NCI-H187 (cell line): Measurements from ENCODE around the gene GNA14.
A peak's percentile ranks its signal among the peaks of the same experiment; 100 is the strongest.
"Not testable (repeated sequence)": the region's sequence is repeated elsewhere in the genome, so short reads cannot be mapped to it uniquely, and the experiment has no call there.

Experiments used
- DNase-seq, 2 experiments: peaks; one replicate each; lab custom pipeline; 2025; lab: John Stamatoyannopoulos, UW

Gene GNA14

DNA sequence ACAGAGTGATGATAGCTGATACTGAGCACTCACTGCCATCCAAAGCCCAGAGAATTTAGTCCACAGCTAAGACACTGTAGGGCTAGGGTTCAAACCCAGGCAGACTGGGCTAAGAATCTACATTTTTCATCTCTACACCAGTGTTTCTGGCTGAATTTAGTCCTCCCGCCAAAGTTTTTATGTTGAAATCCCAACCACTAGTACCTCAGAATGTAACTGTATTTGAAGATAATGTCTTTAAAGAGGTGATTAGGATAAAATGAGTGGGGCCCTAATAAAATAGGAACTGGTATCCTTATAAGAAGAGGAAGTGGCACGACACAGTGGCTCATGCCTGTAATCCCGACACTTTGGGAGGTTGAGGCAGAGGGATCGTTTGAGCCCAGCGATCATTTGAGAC, 4.3 kb downstream of the GNA14 start:
- no peak for DNase-seq

DNA sequence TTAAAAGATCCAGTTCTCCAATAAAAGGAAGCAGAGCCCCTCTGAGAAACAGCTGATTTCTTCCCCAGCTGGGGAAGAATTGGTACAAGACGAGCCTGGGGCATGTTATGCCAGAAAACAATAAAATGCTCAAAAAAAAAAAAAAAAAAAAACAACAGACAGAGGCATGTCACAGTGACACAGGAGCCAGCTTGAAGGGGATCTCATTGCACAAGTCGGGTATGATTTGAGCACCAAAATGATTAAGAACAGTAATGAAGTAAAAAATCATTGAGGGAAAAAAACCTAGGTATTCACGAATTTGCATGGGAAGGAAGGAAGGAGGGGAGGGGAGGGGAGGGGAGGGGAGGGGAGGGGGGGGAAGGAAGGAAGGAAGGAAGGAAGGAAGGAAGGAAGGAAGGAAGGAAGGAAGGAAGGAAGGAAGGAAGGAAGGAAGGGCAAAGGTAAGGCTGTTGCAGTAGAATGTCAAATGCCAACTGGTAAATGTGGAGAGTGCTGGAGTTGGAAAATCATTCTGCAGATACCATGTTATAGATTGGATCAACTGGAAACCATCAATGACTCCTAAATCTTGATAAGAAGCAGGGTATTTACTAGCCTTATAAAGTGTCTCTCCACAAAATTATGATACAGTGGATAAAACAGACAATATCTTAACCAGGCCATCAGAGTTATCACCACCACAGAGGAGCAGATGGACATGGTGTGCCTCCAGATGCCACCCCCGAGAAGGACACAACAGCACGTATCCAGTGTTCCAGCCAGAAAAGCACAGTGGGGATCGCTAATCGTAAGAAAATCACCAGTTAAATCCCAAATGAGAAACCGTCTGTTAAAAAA, 7.2 kb downstream of the GNA14 start:
- DNase-seq, result no peak

DNA sequence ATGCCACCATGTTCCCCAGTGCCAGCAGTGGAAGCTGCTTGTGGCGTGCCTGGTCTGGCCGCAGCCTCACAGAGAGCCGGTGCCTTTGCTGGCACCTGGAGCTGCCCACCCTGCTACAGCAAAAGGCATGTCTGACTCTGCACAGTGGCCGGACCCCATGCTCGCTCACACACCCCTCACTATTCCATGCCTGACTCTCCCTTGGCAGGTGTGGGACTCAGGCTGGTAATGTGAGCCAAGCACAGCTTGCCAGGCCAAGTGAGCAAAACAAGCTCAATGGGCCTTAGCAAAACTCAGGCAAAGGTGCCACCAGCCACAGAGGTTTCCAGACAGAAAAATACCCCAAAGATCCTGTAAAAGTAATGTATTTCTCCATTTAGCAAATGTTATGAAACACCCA, 15.5 kb downstream of the GNA14 start:
- no peak for DNase-seq

DNA sequence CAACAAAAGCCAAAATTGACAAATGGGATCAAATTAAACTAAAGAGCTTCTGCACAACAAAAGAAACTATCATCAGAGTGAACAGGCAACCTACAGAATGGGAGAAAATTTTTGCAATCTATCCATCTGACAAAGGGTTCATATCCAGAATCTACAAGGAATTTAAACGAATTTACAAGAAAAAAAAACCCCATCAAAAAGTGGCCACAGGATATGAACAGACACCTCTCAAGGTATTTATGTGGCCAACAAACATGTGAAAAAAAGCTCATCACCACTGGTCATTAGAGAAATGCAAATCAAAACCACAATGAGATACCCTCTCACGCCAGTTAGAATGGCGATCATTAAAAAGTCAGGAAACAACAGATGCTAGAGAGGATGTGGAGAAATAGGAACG, 19.3 kb downstream of the GNA14 start:
- DNase-seq, result not testable (repeated sequence)

DNA sequence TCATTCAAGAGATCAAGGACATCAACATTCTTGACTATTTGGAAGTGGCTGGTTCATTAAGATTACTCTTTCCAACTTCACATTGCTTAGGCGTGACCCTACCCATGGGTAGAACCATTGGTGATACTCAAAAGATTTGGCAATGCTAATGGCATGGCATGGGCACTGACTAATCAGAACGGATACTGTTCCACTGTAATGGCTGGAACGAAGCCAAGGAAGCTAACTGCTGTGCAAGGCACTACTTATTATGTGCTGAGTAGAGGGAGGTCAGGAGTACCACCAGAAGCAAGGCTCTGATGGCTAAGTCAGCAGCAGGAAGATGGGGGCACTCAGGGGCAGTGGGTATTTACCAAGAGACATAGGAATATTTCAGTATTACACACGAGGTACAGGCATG, 31.9 kb downstream of the GNA14 start:
- DNase-seq, result no peak

DNA sequence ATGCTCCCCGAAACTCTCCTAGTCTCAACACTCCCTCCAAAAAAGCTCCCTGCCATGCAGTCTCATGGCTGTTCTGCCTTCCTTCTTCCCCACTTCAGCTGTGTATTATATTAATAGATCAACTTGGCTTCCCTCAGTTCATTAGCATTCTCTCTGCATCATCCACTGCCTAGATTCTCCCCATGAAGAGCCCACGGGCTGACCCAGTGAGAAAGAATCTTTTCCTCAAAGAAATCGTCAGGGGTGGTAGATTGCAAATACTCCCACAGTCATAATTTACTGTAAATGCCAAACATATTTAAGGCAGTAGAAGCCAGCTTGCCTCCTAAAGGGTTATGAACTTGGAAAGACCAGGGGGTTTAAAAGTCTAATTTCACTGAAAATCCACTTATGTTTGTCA, 33.5 kb downstream of the GNA14 start:
- DNase-seq, result no peak

DNA sequence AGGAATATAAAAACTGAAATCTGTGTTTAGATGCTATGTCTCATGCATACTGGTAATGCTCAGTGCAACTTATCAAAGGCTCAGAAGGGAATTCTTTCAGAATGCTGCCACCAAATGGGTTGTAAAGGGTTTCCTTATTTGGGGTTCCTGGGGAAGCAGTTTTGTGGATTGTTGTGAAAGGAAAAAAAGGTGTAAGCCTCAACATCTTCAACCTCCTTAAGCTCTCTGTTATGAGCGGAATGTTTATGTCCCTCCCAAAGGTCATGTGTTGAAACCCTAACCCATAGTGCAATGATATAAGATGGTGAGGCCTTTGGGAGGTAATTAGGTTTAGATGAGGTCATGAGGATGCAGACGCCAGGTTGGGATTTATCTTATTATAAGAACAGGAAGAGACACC, 41.6 kb downstream of the GNA14 start:
- DNase-seq, result no peak

DNA sequence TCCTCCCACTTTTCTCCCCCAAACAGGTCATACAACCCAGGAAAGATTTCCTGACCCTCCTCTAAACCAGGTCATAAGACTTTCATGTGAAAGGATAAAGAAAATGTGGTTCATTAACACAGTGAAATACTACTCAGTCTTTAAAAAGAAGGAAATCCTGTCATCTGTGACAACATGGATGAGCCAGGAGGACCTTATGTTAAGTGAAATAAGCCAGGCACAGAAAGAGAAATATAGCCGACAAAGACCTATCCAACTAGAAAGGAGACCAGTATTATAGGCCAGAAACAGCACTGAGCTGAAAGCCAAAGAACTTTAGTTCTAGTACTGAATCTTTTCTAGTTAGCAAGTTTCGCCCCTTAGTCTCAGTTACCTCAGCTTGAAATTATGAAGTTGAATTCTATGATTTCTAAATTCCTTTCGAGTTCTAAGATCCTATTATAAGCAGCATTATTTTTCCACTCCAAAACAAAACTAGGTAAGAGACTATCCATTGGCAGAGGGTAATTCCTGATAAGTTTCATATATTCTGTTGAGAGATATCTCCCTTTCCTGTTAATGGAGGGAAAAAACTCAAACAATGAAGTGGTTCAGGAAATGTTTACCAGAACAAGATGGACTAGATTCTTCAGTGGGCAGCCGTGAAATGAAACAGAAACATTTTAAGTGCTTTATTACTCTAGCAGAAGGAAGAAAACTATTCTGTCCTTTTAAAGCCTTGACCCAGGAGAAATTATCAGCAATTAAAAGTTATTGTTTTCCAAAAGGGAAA, 42.5 kb downstream of the GNA14 start:
- no peak for DNase-seq

DNA sequence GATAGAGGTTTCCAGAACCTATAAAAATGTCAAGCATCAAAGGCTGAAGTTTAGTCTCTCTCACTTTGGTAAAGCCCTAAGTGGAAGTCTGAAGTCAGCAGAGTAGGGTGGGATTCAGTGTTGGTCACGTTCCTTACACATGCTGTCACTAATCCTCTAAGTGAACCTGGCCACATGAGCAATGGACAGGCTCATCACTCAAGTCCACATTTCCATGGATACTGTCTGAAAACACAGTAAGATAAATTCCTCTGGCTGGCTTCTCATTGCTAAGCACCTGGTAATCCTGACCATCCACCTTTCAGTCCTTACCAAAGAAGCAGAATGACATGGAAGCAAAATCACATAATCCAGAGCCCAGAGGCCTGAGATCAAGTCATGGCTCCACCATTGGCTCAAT, 43.8 kb downstream of the GNA14 start:
- no peak for DNase-seq

DNA sequence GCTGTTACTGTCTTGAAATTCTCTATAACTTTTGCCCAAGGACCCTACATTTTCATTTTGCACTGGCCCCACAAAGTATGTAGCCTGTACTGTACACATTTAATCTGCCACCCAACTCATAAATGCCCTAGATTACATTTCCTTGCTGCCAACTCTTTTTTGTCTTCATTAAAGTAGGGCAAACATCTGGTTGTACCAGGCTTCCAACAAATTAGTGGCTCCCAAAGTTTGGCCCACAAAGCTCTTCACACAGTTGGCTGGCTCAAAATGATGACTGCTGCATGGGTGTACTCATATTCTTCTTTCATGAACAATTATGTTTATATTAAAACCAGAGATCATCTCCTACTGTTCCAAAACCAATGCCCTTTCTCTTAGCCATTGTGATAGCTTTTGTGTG, 45.3 kb downstream of the GNA14 start:
- DNase-seq, result no peak

DNA sequence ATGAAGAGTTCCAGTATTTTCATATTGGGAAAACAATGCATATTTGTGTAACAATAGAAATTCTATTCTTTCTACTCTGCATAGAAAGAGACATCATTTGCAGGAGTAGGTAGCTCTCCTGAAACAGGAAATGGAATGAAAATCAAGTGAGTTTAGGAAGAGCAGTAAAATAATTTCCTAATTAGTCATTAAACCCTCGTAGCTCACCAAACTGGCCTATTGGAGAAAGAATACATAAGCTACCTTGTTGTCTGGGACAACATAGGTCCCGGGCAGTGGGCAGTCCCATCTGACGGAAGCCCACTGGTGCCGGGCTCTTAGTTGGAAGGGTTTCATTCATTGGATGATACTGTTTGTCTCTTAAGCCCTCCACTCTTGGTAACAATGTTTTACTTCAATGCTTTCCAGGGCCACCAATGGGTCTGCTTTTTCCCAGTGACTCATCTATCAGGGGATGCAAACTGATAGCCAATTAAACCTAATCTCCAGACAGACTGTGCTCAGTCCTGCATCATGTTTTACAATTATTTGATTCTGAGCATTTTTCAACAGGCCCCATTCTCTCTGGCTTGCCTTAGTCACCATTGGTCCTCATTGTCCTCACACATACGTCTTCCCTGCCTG, 46.5 kb downstream of the GNA14 start:
- DNase-seq, result no peak

DNA sequence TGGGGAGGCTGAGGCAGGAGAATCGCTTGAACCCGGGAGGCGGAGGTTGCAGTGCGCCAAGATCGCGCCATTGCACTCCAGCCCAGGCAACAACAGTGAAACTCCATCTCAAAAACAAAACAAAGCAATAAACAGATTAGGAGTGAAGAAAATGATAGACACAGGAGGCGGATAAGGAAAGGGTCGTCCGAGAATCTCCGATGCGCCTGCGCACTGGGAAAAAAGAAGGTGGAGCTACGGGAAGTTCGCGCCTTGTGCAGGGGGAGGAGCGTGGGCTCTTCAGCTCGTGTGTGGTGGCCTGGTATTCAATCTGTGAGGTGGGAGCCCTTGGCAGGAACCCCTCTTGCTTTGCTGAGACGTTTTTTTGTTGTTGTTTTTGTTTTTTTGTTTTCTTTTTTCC, 47.3 kb downstream of the GNA14 start:
- no peak for DNase-seq

DNA sequence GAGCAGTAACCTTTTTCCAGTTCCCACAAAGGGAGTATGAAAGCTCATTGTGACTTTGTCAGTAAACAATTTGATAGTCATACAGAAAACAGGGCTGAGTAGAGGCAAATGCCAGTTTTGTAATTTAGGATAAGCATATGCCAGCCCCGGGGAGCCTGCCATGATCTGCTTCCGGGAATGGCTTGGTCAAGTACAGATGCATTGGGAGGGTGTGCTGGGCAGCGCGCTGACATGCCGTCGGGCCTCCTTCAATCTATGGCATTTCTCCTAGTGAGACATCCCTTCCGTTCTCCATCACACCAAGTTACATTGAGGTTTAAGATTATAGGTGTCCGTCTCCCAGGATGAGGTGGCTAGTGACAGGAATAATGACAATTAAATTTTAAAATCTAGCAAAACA, 48.6 kb downstream of the GNA14 start:
- DNase-seq, result no peak

DNA sequence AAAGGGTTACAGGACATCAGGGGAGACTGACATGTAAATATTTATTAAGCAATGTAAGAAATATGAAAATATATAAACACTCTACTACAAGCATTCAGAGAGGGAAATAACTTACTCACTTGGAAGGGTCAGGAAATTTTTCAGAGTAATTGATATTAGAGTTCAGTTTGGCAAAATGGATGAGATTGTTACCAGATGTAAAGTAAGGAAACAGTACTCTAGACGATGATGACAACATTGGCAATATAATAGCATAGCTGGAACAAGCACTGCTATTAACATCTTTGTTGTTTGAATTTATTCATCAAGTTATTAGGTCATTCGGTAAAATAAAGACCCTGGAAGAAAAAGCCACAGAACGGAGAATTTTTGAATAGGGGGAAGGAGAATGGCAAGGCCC, 49.1 kb downstream of the GNA14 start:
- no peak for DNase-seq

DNA sequence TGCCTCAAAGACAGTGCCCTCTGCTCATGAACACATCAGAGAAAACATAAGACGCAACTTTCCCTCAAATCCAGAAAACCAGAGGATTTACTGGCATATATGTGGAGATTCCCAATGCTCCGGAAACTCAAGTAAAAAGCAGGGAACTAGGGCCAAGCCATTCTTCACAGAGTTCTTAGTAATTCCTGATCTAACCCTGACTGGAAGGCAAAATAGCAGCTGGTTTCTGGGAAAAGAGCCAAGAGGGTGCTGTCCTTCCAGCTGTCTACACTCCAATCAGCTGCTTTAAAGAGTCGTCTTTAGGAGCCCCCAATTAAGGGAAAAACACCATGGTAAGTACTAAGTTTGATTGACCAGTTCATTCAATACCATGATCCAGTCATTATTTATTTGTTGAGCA, 49.6 kb downstream of the GNA14 start:
- DNase-seq, result no peak

DNA sequence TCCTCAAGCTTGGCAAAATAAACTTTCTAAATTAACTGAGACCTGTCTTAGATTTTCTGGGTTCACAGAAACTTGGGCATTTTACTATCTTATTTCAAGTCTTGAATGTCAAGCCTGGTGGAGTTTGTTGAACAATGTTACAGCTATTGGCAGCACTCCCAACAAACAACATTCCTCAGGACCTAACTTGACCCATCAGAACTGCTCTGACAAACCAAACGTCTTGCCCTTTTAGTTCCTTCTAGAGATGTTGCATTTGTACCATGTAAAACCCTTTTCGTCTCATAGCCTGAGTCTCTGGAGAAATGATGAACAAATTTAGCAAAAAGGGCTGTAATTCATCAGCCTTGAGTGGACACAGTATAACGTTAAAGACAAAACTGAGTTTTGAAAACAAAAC, 51.1 kb downstream of the GNA14 start:
- DNase-seq, result no peak

DNA sequence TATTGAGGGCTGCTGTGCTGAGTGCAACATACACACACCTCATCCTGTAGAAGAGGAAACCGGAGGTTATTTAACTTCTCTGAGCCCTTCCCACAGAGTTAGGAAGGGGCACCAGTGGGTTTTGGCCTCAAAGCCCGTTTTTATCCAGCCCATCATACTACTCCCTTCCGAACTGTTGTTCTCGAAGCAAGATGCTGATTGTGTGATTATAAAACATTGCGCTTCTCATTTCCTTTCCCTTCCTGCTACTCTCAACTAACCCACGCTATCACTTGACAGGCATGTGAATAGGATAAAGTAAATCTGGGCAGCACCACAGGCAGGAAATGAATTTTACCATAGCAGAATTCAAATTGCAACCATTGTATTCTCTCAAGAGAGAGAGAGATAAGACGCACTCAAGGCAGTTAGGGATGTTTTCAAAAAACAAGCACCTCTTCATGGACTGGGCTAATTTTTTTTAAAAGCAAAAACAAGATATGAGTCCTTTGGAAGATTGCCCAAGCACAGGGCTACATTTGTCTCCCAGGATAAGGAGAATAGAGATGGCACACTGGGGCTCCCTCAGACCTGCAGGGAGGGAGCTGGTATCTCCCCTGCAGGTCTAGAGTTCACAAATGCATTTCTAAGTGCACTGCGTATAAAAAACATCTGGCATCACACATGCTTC, 52.6 kb downstream of the GNA14 start:
- peak; percentile 37 to 57 for DNase-seq

DNA sequence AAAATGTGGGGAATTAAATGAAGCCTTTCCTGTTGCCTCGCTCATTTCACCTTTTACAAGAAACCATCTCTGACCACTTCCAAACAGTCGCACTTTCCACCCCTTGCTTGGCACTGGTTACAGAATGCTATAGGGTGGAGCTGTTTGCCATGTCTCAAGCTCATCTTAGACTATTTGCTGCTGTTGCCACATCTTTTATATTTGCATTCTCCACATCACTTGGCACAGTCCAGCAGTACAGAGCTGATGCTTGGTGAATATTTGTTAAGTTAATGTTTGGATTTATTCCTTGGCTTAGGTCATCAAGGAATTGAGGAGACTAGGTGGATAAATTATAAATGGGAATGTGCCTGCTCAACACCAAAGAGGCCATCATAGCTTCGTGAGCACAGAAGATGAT, 53.2 kb downstream of the GNA14 start:
- no peak for DNase-seq

DNA sequence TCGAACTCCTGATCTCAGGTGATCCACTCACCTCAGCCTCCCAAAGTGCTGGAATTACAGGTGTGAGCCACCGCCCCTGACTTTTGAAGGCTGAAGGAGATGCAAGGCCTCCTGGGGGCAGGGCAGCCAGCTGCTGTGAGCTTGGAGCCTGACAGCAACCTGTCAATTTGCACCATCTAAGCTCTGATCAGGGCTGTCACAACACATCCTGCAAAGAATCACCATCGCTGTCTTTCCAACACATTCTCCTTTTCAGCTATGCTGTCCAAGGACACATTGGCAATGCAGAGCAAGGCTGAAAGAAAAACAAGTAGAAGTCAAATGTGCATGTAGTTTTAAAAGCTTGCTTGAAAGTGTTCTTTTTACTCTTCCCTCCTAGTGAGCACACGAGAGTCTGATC, 54.6 kb downstream of the GNA14 start:
- DNase-seq, result no peak

DNA sequence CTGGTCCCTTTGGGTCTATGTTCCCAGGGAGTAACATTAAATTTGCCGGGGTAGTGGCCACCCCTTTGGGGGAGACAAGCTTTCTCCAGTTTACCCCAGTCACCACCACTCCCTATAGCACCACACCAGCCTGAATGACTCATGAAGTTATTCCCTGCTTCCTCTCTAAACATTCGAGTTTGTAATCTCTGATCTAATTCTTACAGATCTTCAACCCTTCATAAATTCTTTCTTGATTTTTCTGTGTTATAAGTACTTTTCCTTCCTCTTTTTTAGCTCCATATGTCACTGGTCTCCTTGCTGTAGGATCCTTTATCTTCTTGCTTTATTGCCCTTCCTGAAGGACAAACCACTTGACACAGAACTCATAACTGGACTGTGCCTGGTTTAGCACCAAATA, 55.6 kb downstream of the GNA14 start:
- no peak for DNase-seq

DNA sequence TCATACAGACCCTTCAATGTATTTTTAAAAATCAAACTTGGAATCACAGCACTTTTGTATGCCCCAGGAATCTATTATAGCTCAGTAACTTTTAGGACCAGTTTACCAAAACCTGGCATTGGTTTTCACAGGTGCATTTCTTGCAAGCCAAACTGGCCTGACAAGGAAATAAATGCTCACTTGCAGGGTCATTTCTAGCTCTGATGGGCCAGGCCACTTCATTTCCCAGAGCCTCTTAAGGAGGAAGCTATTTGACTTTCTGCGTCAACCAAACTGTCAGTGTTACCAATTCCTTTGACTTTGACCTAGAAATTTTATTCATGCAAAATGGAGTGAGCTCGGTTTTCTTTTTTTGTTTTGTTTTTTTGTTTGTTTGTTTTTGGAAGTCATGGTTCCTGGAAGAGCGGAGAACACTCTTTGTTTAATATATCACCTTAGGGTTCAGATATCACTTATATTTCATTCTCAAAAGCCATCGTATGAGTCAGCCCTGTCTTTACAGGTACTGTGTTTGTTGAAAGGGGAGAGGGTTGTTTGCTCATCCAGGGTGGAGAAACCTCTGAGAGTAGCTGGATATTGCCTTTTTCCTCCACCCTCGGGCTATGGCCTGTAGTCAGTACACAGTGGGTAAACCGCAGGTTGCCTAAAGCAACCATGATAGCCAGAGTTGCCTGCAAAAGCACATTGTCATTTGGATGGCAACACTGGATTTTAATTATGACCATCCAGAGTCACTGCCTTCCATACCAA, 58.9 kb downstream of the GNA14 start:
- DNase-seq, result peak; percentile 10 to 19
